IMR-90 (cell line): ENCODE measurements around the gene PFDN1. TPM values are rescaled to one million over a fixed set of nuclear protein-coding genes. Genes with fewer than 3 reads are reported as not detected.

Experiments used
- ATAC-seq: fragments of 200-7000 bp; cut with Tn5 transposase; 2 replicates; pipeline ENCODE4 v1.9.1; 2020; ENCODE audit warnings: low read depth, mild to moderate bottlenecking, moderate library complexity
- Bru-seq: library from RNA; stranded (reverse); fragments of 400-500 nt; gene quantifications from one replicate; lab custom pipeline; 2021; lab: Mats Ljungman, UMichigan
- BruChase-seq, 2 experiments: library from RNA; stranded (reverse); fragments of 400-500 nt; gene quantifications; one replicate each; lab custom pipeline; 2021; lab: Mats Ljungman, UMichigan
- BruUV-seq: library from RNA; stranded (reverse); fragments of 400-500 nt; replicated peaks from 2 replicates; lab custom pipeline; 2021; lab: Mats Ljungman, UMichigan
- CTCF ChIA-PET: fragments of 300-600 bp; formaldehyde crosslinking; extraction: SDS; loops from one replicate; lab custom pipeline; 2021; ENCODE audit warnings: antibody characterized with exemption; lab: Yijun Ruan, JAX
- POLR2A ChIA-PET: fragments of 300-600 bp; sonication (Branson Sonifier 250); formaldehyde crosslinking; loops from one replicate; lab custom pipeline; 2022; ENCODE audit warnings: antibody characterized with exemption; ENCODE audit not compliant: unreplicated experiment; lab: Charles Lee
- DNase-seq: peaks from one replicate; pipeline ENCODE4 v3.0.0; 2013
- H2AFZ ChIP-seq: replicated peaks from 2 replicates; pipeline ENCODE3; 2013; ENCODE audit warnings: low read length, mild to moderate bottlenecking; ENCODE audit not compliant: poor library complexity
- H2AK5ac ChIP-seq: 2 replicates; pipeline ENCODE4 v1.6.1; 2013; ENCODE audit warnings: low read depth, low read length, inconsistent platforms
- H2AK9ac ChIP-seq: replicated peaks from 2 replicates; pipeline ENCODE3; 2013; ENCODE audit warnings: mild to moderate bottlenecking, low read depth, low read length, moderate library complexity; ENCODE audit not compliant: poor library complexity
- H2BK120ac ChIP-seq: 2 replicates; pipeline ENCODE4 v1.6.1; 2013; ENCODE audit warnings: low read depth, low read length, inconsistent platforms
- H2BK15ac ChIP-seq: 3 replicates; pipeline ENCODE4 v1.6.1; 2013; ENCODE audit warnings: low read depth, low read length, inconsistent platforms
- H2BK20ac ChIP-seq: 2 replicates; pipeline ENCODE4 v1.6.1; 2013; ENCODE audit warnings: low read depth, mild to moderate bottlenecking, inconsistent platforms, low read length, moderate library complexity
- H2BK5ac ChIP-seq: 2 replicates; pipeline ENCODE4 v1.6.1; 2013; ENCODE audit warnings: mild to moderate bottlenecking, low read depth, low read length, inconsistent platforms; ENCODE audit not compliant: poor library complexity, severe bottlenecking
- H3K14ac ChIP-seq: replicated peaks from 2 replicates; pipeline ENCODE4 v1.6.1; 2013; ENCODE audit warnings: low read depth, low read length, inconsistent platforms
- H3K18ac ChIP-seq: 2 replicates; pipeline ENCODE4 v1.6.1; 2013; ENCODE audit warnings: low read depth, low read length, control low read depth
- H3K23ac ChIP-seq: 2 replicates; pipeline ENCODE4 v1.6.1; 2013; ENCODE audit warnings: low read depth, low read length, inconsistent platforms
- H3K27ac ChIP-seq: 2 replicates; pipeline ENCODE4 v1.5.1; 2013; ENCODE audit warnings: mild to moderate bottlenecking, control low read depth, low read length; ENCODE audit not compliant: insufficient read depth
- H3K27me3 ChIP-seq: 2 replicates; pipeline ENCODE4 v1.6.1; 2013; ENCODE audit warnings: low read length; ENCODE audit not compliant: control insufficient read depth, insufficient read depth
- H3K36me3 ChIP-seq: 2 replicates; pipeline ENCODE4 v1.6.1; 2013; ENCODE audit warnings: low read length, mixed read lengths; ENCODE audit not compliant: control insufficient read depth, insufficient read depth
- H3K4ac ChIP-seq: 2 replicates; pipeline ENCODE4 v1.6.1; 2013; ENCODE audit warnings: low read depth, low read length, inconsistent platforms
- H3K4me1 ChIP-seq: 2 replicates; pipeline ENCODE4 v1.6.1; 2013; ENCODE audit warnings: low read length, mixed read lengths; ENCODE audit not compliant: control insufficient read depth, insufficient read depth
- H3K4me2 ChIP-seq: 2 replicates; pipeline ENCODE4 v1.6.1; 2013; ENCODE audit warnings: low read depth, mild to moderate bottlenecking, control low read depth, low read length, moderate library complexity
- H3K4me3 ChIP-seq: 2 replicates; pipeline ENCODE4 v1.5.1; 2013; ENCODE audit warnings: low read depth, mild to moderate bottlenecking, control low read depth, low read length, moderate library complexity; ENCODE audit not compliant: insufficient read depth
- H3K56ac ChIP-seq: 2 replicates; pipeline ENCODE4 v1.6.1; 2013; ENCODE audit warnings: low read length, inconsistent platforms; ENCODE audit not compliant: insufficient read depth; ENCODE audit errors: extremely low read depth
- H3K79me1 ChIP-seq, 2 experiments: 2 replicates each; pipeline ENCODE4 v1.6.1; 2013; ENCODE audit warnings: low read length in 2 of 2, inconsistent platforms in 1 of 2, low read depth in 1 of 2
- H3K9ac ChIP-seq: 2 replicates; pipeline ENCODE4 v1.6.1; 2013; ENCODE audit warnings: low read depth, low read length, control low read depth
- H3K9me1 ChIP-seq: 2 replicates; pipeline ENCODE4 v1.6.1; 2013; ENCODE audit warnings: low read length, inconsistent platforms; ENCODE audit not compliant: insufficient read depth
- H3K9me3 ChIP-seq: 2 replicates; pipeline ENCODE4 v1.6.1; 2013; ENCODE audit warnings: low read length; ENCODE audit not compliant: control insufficient read depth, insufficient read depth
- H4K20me1 ChIP-seq: 2 replicates; pipeline ENCODE4 v1.6.1; 2013; ENCODE audit warnings: low read length, inconsistent platforms; ENCODE audit not compliant: insufficient read depth
- H4K5ac ChIP-seq: 2 replicates; pipeline ENCODE4 v1.6.1; 2013; ENCODE audit warnings: mild to moderate bottlenecking, low read depth, low read length, control low read depth
- H4K8ac ChIP-seq, 2 experiments: 2 replicates each; pipeline ENCODE4 v1.6.1; 2013; ENCODE audit warnings: low read depth in 2 of 2, low read length in 2 of 2, control low read depth in 1 of 2, inconsistent platforms in 1 of 2
- H4K91ac ChIP-seq: 2 replicates; pipeline ENCODE4 v1.6.1; 2013; ENCODE audit warnings: low read depth, low read length, inconsistent platforms; ENCODE audit not compliant: insufficient read depth
- BHLHE40 ChIP-seq: fragments of 150-350 bp; IDR thresholded peaks from 2 replicates; pipeline ENCODE4 v1.6.1; 2016; ENCODE audit warnings: mild to moderate bottlenecking, low read depth, low read length
- POLR2A ChIP-seq: IDR thresholded peaks from 2 replicates; pipeline ENCODE4 v1.6.1; 2012; ENCODE audit warnings: mild to moderate bottlenecking, low read depth, low read length
- SMC3 ChIP-seq: fragments of 150-350 bp; IDR thresholded peaks from 2 replicates; pipeline ENCODE4 v1.6.1; 2016; ENCODE audit warnings: low read depth, mild to moderate bottlenecking, antibody characterized with exemption, low read length, moderate library complexity
- WGBS, 2 experiments: methylation state at CpG; one replicate each; pipeline versions ENCODE4 v1.1.5 to v1.1.7; 2013; ENCODE audit warnings: missing lambda C conversion rate in 2 of 2; ENCODE audit not compliant: insufficient read length in 1 of 2; ENCODE audit errors: extremely low coverage in 2 of 2; 5-methylcytosine and 5-hydroxymethylcytosine counted together
- dilution Hi-C: fragments of 300-500 bp; cut with HindIII; formaldehyde crosslinking; loops from one replicate; pipeline ENCODE4 v1.14.3; 2018; ENCODE audit warnings: low sequenced_read_pairs; ENCODE audit not compliant: unreplicated experiment
- in situ Hi-C: fragments of 300-500 bp; cut with MboI; formaldehyde crosslinking; loops from 3 replicates; pipeline ENCODE4 v1.14.3; 2019; ENCODE audit warnings: low sequenced_read_pairs, inconsistent platforms, mixed read lengths
- intact Hi-C: fragments of 100-400 bp; cut with micrococcal nuclease; formaldehyde crosslinking; loops from 2 replicates; pipeline ENCODE4 v1.10.0; 2022
- long read RNA-seq: library from polyadenylated mRNA; unstranded; transcript quantifications from one replicate; pipeline ENCODE4 v2.0.0, GENCODE V29; 2021; ENCODE audit not compliant: unreplicated experiment
- polyA plus RNA-seq, 3 experiments: library from polyadenylated mRNA; depleted of rRNA; stranded (reverse); fragments of >200 nt; gene quantifications; 2 replicates each; pipeline ENCODE4 v1.2.3, GENCODE V29; 2012; ENCODE audit warnings: low replicate concordance in 1 of 3
- total RNA-seq: library from RNA; depleted of rRNA; stranded (reverse); fragments of >200 nt; gene quantifications from 2 replicates; pipeline ENCODE4 v1.2.3, GENCODE V29; 2012; rRNA removed

The PFDN1 gene
- 92.8 and 98.8 TPM in 2 replicates for total RNA-seq
- 134 and 140 TPM in 2 replicates for polyA plus RNA-seq (2012; rRNA removed)
- 85.4 and 108 TPM in 2 replicates for polyA plus RNA-seq (2012; cell fraction: cytosol; rRNA removed)
- 39.7 and 45.7 TPM in 2 replicates for polyA plus RNA-seq (2012; cell fraction: nucleus; rRNA removed; ENCODE audit: low replicate concordance)
- Bru-seq, nascent RNA: percentile 84 among the genes with signal in this experiment
- percentile 81 among the genes with signal in this experiment for BruChase-seq, experiment 1, labeled RNA remaining after a 6-hour chase
- percentile 75 among the genes with signal in this experiment for BruChase-seq, experiment 2, labeled RNA remaining after a 2-hour chase
- long read RNA-seq, transcript PFDN1-202 (3 exons, 787 nt): minor isoform, 5 of 43 reads
- long read RNA-seq, transcript PFDN1-203 (3 exons, 1,091 nt): minor isoform, 7 of 43 reads
- long read RNA-seq, transcript PFDN1-201 (4 exons, 1,352 nt): major isoform, 28 of 43 reads
- long read RNA-seq, partial matches to known transcripts: 2 of 43 reads
- long read RNA-seq, other reads (novel, unspliced or antisense): 1 of 43 reads

GRCh38 chr5:140302786-140303639 is at the start of gene PFDN1:
Gene PFDN1 (minus strand): TSS chr5:140303101. CDS start chr5:140303073, 28 bp downstream.
- H4K8ac ChIP-seq: peak within 1 kb of the TSS; percentile 84 to 99
- no TSS peak for BruUV-seq
- H2BK15ac ChIP-seq: peak within 1 kb of the TSS; percentile 98; the same call in 2 of the 3 replicates
- peak within 1 kb of the TSS; percentile 96 for H2BK120ac ChIP-seq
- H3K4me2 ChIP-seq: peak within 1 kb of the TSS; percentile 94
- CTCF ChIA-PET: interaction anchor here (1.1 to 2.1 kb wide), 3 partner anchors 43 to 59 kb away, joined by 4 to 6 read pairs (median 4); partner anchors contain the start of gene HBEGF
- peak within 1 kb of the TSS; percentile 90 for H3K27ac ChIP-seq
- H4K5ac ChIP-seq: peak within 1 kb of the TSS; percentile 98
- peak within 1 kb of the TSS; percentile 87 for H2BK20ac ChIP-seq
- in situ Hi-C loops: no loop called here
- H4K20me1 ChIP-seq: no peaks in the 10 kb centered on the region
- peak within 1 kb of the TSS; percentile 81 for H3K4me3 ChIP-seq
- H3K4me1 ChIP-seq: peaks cover 5% of the 10 kb centered on the region
- peak within 1 kb of the TSS; percentile 96 for H3K9ac ChIP-seq
- POLR2A ChIA-PET: interaction anchor here (0.5 to 1.4 kb wide), 3 partner anchors 20 to 37 kb away, joined by 3 to 13 read pairs (median 6); no protein-coding TSS in a partner anchor
- peak within 1 kb of the TSS; percentile 99 for H3K4ac ChIP-seq
- H3K18ac ChIP-seq: peak within 1 kb of the TSS; percentile 84
- peak within 1 kb of the TSS; percentile 42 for H2AK9ac ChIP-seq
- no peaks in the 10 kb centered on the region for H3K9me3 ChIP-seq
- peaks cover 2% of the 10 kb centered on the region; the same call in 1 of the 2 replicates for H3K36me3 ChIP-seq
- H3K23ac ChIP-seq: peak within 1 kb of the TSS; percentile 99
- peak within 1 kb of the TSS; percentile 100 for H3K14ac ChIP-seq
- dilution Hi-C loops: no loop called here
- TF ChIP-seq BHLHE40: no peak
- no peak for TF ChIP-seq SMC3
- peak; percentile 73; the same call in 1 of the 2 replicates for TF ChIP-seq POLR2A
- intact Hi-C loops: no loop called here
- peak; percentile 98 for ATAC-seq
- WGBS, 2 experiments: 2% methylated on average over 9 of the region's 30 CpGs; no CpG with 5 or more reads in 1 of the 2 experiments
- H4K91ac ChIP-seq: peak within 1 kb of the TSS; percentile 98
- no peaks in the 10 kb centered on the region for H3K27me3 ChIP-seq
- DNase-seq: peak; percentile 94
- H3K79me1 ChIP-seq: peaks cover 4 to 28% of the 10 kb centered on the region in 2 experiments
- H2AFZ ChIP-seq: peak within 1 kb of the TSS; percentile 97
- peak within 1 kb of the TSS; percentile 78 for H2AK5ac ChIP-seq
- H2BK5ac ChIP-seq: peak within 1 kb of the TSS; percentile 87
- peaks cover 7% of the 10 kb centered on the region for H3K9me1 ChIP-seq
- peak within 1 kb of the TSS; percentile 91 for H3K56ac ChIP-seq
